Ectodermal cell (in vitro differentiated cells): ENCODE results near the gene PDE2A. TPM values are rescaled to one million over a fixed set of nuclear protein-coding genes. Genes with fewer than 3 reads are reported as not detected.

ENCODE experiments used
- H3K27ac ChIP-seq: 2 replicates; pipeline ENCODE4 v1.7.0; 2013; ENCODE audit warnings: mild to moderate bottlenecking, low read depth, low read length; ENCODE audit not compliant: insufficient read depth, poor library complexity, severe bottlenecking
- H3K27me3 ChIP-seq: 2 replicates; pipeline ENCODE4 v1.7.0; 2013; ENCODE audit warnings: mild to moderate bottlenecking, low read length; ENCODE audit not compliant: insufficient read depth, control insufficient read depth, poor library complexity, severe bottlenecking
- H3K36me3 ChIP-seq: one replicate; pipeline ENCODE4 v1.7.0; 2013; ENCODE audit warnings: low read length; ENCODE audit not compliant: control insufficient read depth, insufficient read depth
- H3K4me1 ChIP-seq: one replicate; pipeline ENCODE4 v1.7.0; 2013; ENCODE audit warnings: low read length; ENCODE audit not compliant: control insufficient read depth, insufficient read depth
- H3K4me3 ChIP-seq: 2 replicates; pipeline ENCODE4 v1.7.0; 2013; ENCODE audit warnings: low read depth, low read length, control low read depth; ENCODE audit not compliant: insufficient read depth
- H3K9me3 ChIP-seq: 2 replicates; pipeline ENCODE4 v1.7.0; 2013; ENCODE audit warnings: mild to moderate bottlenecking, low read length, moderate library complexity; ENCODE audit not compliant: control insufficient read depth
- WGBS, 2 experiments: methylation state at CpG; one replicate each; pipeline ENCODE4 v1.1.7; 2013; ENCODE audit warnings: missing lambda C conversion rate in 2 of 2; 5-methylcytosine and 5-hydroxymethylcytosine counted together
- polyA plus RNA-seq, 4 experiments: library from polyadenylated mRNA; stranded (reverse); fragments of 50-300 nt; gene quantifications; one replicate each; pipeline ENCODE4 v1.2.3, GENCODE V29; 2013

Gene PDE2A
- 23.5 TPM for polyA plus RNA-seq (2013, experiment 1 of 4)
- polyA plus RNA-seq (2013, experiment 2 of 4) = 31.7 TPM
- 17.9 TPM for polyA plus RNA-seq (2013, experiment 3 of 4)
- polyA plus RNA-seq (2013, experiment 4 of 4) = 15.1 TPM

DNA sequence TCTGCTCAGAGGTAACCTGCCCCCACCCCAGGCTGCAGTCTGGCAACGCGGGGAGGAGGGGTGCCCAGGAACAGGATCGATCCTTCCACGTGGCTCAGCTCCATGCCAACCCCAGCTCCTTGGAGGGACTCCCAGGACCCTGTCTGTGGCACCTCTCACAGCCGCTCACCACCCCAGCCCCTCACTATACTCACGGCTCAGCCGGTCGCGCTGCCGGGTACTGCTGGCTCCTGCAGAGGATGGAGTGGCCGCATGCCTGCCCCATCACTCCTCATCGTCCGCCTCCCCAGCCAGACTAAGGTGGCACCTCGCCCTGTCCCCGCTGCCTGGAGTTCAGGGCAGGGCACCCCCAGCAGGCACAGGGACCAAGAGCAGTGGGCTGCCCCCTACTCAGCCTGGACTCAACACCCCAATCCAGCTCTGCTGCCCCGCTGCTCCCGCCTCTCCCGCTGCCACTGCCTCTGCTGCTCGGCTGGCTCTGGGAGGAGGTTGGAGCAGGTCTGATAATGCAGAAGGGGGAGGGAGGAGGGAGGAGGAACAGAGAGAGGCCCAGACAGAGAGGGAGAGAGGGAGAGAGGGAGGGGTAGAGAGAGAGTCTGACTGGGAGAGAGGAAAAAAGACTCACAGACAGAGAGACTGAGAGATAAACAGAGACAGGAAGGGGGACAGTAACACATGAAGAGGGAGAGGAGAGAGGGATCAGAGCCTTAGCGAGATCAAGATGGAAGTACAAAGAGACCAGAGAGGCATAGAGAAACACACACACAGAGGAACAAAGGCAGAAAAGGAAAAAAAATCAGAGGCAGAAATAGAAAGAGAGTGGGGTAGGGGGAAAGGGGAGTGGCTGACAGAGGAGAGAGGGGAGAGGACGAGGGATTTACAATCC is at the start of gene PDE2A:
TSS of gene PDE2A (minus strand) at position 480 of the 886 bp plus-strand sequence. CDS start at position 265, 215 bp downstream.
- peaks cover 60% of the 10 kb centered on the region for H3K27me3 ChIP-seq
- peaks cover 35% of the 10 kb centered on the region for H3K4me1 ChIP-seq
- no peak within 1 kb of the TSS for H3K27ac ChIP-seq
- WGBS, 2 experiments = 8 to 9% methylated on average over 21 of the region's 21 CpGs
- H3K9me3 ChIP-seq = no peaks in the 10 kb centered on the region
- H3K4me3 ChIP-seq = no peak within 1 kb of the TSS
- H3K36me3 ChIP-seq = no peaks in the 10 kb centered on the region

DNA sequence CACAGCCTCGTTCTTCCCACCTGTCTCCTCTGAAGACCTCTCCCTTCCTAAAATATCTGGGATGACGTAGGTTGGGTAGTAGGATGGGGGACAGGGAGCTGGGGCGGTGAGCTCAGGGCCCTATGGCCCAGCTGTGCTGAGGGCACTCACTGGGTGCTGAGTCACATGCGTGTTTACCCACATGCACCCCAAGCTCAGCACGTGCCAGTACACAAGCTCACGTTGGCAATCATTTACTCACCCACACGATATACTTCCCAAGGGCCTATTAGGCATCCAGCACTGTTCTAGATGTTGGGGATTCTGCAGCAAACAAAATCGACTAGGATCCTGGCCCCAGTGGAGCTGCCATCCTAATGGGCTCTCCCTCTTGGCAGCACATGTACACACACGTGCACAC is 49.3 kb upstream of the PDE2A start:
- no peak overlapping the region for H3K27ac ChIP-seq

DNA sequence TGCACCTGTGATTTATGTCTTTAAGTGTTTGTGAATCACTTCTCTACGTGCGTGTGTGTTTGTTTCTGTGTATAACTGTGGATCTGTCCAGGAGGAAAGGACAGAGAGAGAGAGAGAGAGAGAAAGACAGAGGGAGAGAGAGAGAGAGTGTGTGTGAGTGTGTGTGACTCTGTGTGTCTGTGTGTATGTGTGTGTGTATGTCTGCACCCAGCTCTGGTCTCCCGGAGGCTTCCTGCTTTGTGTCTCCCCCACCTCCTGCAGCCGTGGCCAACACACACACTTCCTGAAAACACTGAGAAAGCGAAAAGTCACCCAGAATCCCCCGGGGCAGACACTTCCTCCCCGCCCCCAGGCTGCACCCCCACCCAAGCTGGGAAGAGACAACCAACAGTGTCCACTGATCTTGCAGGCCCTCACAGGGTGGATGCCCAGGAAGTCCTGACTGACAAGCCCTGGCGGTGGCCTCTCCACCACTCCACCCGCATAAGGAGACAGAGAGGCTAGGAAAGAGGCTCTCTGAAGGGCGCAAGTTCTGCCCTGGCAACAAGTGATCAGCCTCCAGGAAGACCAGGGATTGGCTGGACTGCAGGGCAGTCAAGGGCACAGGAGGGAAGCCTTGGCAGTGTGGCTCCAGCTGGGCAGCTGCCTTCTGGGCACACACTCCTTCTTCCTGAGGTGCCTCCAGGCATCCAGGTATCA is 48.0 kb upstream of the PDE2A start:
- Histone ChIP-seq H3K36me3 (no peaks in the 10 kb centered on the region), H3K9me3 (no peaks in the 10 kb centered on the region), H3K27me3 (no peaks in the 10 kb centered on the region), H3K4me1 (peaks cover 7% of the 10 kb centered on the region), H3K4me3 (no peak overlapping the region), H3K27ac (no peak overlapping the region)
- 76 to 84% methylated on average over 10 of the region's 10 CpGs for WGBS, 2 experiments

More for the DNA sequence above, 49.3 kb upstream of the PDE2A start:
- Histone ChIP-seq H3K27me3 (no peaks in the 10 kb centered on the region), H3K36me3 (no peaks in the 10 kb centered on the region), H3K4me3 (no peak overlapping the region), H3K4me1 (peaks cover 7% of the 10 kb centered on the region), H3K9me3 (no peaks in the 10 kb centered on the region)
- WGBS, 2 experiments = 91 to 93% methylated on average over 9 of the region's 9 CpGs

DNA sequence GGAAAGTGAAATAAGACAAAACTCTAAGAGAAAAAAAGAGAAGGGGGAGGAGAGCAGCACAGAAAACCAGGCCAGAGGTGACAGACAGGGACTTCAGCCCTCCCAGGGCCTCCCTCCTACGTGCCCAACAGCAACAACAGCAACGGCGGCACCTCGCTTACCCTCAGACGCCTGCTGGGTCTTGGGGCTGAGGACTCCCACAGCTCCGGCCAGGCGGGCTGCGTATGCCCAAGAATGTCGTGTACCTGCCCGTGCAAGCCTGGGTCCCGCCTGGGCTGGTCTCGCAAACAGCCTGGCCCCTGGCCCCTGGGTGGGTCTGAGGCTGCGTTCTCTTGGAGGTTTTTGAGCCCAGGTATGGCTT is 47.4 kb upstream of the PDE2A start:
- Histone ChIP-seq H3K4me3 (no peak overlapping the region), H3K4me1 (peaks cover 7% of the 10 kb centered on the region), H3K36me3 (no peaks in the 10 kb centered on the region), H3K27ac (no peak overlapping the region), H3K27me3 (no peaks in the 10 kb centered on the region), H3K9me3 (no peaks in the 10 kb centered on the region)
- 82 to 86% methylated on average over 13 of the region's 13 CpGs for WGBS, 2 experiments

DNA sequence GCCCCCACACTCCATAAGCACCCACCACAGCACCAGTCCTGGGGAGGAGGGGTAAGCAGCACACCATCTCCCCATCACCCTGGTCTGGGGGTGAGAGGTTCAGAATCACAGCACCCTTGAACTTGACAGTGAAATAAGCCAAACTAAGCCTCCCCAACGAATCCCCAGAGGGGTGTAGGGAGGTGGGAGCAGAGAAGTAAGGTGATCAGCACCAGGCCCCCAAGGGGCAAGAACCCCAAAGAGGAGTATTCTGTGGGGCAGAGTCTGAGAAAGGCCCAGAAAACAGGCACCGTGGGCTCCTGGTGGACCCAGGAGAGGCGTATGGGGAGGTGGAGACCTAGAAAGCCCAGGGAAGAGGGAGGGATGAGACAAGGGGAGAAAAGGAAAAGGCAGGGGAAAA is 47.1 kb upstream of the PDE2A start:
- H3K4me3 ChIP-seq = no peak overlapping the region
- no peaks in the 10 kb centered on the region for H3K9me3 ChIP-seq
- no peaks in the 10 kb centered on the region for H3K27me3 ChIP-seq
- no peak overlapping the region for H3K27ac ChIP-seq
- no peaks in the 10 kb centered on the region for H3K36me3 ChIP-seq
- 91 to 93% methylated on average over 3 of the region's 3 CpGs for WGBS, 2 experiments
- H3K4me1 ChIP-seq = peaks cover 9% of the 10 kb centered on the region

DNA sequence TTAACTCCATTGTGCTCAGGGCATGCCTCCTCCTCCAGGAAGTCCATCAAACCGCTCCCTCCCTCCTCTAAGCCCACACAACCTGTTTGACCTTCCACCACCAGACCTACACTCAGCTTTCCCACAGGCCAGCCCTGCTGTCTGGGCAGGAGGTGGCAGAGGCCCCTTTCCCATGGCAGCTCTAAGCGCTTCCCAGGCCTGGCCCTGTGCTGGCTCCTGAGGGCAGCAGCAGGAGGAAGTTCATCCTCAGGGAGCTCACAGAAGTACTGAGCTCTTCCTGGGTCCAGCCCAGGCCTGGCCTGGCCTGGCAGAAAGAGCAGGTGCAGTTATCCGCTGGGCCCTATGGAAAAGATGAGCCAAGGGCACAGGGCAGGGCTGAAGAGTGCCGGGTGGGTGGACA is 46.6 kb upstream of the PDE2A start:
- Histone ChIP-seq H3K4me1 (peaks cover 11% of the 10 kb centered on the region), H3K9me3 (no peaks in the 10 kb centered on the region), H3K4me3 (no peak overlapping the region), H3K27me3 (no peaks in the 10 kb centered on the region), H3K36me3 (no peaks in the 10 kb centered on the region), H3K27ac (no peak overlapping the region)
- 91 to 95% methylated on average over 4 of the region's 4 CpGs for WGBS, 2 experiments

DNA sequence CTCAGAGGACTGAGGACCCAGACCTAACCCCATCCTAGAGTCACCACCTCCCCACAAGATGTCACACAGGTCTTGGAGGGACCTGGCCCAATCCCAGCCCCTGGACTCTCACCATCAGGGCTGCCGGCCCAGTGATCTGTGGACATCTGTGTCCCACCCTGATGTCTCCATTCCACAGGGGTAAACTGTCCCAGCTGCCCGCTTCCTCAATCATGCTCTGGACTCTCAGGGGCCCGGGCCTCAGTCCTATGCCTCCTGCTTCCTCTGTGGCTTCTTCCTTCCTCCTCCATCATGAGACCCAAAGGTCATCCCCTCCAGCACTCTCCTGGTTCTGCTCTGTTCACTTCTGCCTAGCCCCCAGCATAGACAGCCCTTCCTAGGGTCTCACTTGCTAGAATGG is 45.8 kb upstream of the PDE2A start:
- H3K9me3 ChIP-seq = no peaks in the 10 kb centered on the region

DNA sequence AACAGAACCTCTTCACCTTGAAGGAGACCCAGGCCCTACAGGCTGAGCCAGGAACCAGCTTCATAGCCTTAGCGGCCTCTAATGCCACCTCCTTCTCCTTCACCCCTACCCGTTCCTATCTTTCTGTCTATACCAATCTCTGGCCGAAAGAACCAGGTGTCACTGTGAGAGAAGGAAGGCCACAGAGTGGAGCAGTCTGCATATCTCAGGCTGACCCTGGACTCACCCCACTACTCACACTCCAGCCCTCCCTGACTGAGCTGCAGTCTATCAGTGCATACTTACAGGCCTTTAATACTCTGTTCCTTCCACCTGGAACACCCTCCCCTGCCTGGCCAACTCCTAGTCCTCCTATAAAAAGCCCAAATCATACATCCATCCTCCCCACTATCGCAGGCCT is 45.3 kb upstream of the PDE2A start:
- peaks cover 13% of the 10 kb centered on the region for H3K4me1 ChIP-seq

More for the DNA sequence above, 45.8 kb upstream of the PDE2A start:
- no peaks in the 10 kb centered on the region for H3K27me3 ChIP-seq
- peaks cover 11% of the 10 kb centered on the region for H3K4me1 ChIP-seq
- H3K4me3 ChIP-seq = no peak overlapping the region
- H3K36me3 ChIP-seq = no peaks in the 10 kb centered on the region
- H3K27ac ChIP-seq = no peak overlapping the region
- 92 to 95% methylated on average over 3 of the region's 3 CpGs for WGBS, 2 experiments

DNA sequence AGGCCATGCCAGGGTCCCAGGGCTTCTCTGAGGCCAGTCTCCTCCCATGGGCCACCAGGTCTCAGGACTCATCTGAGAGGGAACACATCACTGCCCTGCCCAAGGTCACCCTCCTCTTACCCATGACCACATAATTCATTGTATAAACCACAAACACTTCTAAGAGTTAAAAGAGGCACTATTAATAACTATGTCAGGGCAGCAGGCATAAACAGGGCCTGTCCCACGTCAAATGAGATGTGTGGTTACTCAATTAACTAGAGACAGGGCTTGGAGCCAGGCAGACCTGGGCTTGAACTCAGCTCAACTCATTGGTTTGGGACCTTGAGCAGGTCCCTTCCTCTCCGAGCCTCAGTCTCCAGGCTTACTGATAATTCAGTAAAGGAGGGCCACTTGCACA is 44.9 kb upstream of the PDE2A start:
- Histone ChIP-seq H3K4me1 (peaks cover 15% of the 10 kb centered on the region), H3K9me3 (no peaks in the 10 kb centered on the region), H3K27me3 (no peaks in the 10 kb centered on the region), H3K36me3 (no peaks in the 10 kb centered on the region), H3K27ac (no peak overlapping the region), H3K4me3 (no peak overlapping the region)
- WGBS, 2 experiments = 93 to 96% methylated on average over 2 of the region's 2 CpGs

More for the DNA sequence above, 45.3 kb upstream of the PDE2A start:
- 93% methylated on average over 4 of the region's 4 CpGs for WGBS, 2 experiments
- H3K9me3 ChIP-seq = no peaks in the 10 kb centered on the region
- no peak overlapping the region for H3K4me3 ChIP-seq
- no peak overlapping the region for H3K27ac ChIP-seq
- H3K36me3 ChIP-seq = no peaks in the 10 kb centered on the region
- no peaks in the 10 kb centered on the region for H3K27me3 ChIP-seq

DNA sequence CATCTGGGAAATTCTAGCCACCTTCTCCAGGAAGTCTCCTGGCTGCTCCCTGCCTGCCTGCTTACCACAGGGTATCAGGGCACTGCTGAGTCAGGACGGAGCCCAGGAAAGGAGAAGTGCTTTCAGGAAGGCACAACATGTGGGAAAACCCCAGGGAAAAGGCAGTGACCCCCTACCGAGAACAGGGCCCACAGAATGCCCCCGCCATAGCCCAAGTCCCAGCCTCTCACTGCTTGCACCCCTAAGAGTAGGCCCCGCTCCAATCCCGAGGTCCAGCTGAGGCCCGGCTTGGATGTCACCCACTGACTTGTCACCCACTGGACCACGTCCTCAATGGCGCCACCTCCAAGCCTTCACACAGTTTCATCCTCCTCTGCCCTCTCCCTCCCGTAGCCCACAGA is 43.9 kb upstream of the PDE2A start:
- 91 to 93% methylated on average over 9 of the region's 9 CpGs for WGBS, 2 experiments
- no peaks in the 10 kb centered on the region for H3K9me3 ChIP-seq
- H3K27me3 ChIP-seq = no peaks in the 10 kb centered on the region
- peaks cover 23% of the 10 kb centered on the region for H3K4me1 ChIP-seq
- no peak overlapping the region for H3K4me3 ChIP-seq
- no peak overlapping the region for H3K27ac ChIP-seq
- no peaks in the 10 kb centered on the region for H3K36me3 ChIP-seq
